IMR-90 (cell line): ENCODE data around the gene ETHE1. TPM values are rescaled to one million over a fixed set of nuclear protein-coding genes. Genes with fewer than 3 reads are reported as not detected.

ENCODE experiments used
- ATAC-seq: fragments of 200-7000 bp; cut with Tn5 transposase; 2 replicates; pipeline ENCODE4 v1.9.1; 2020; ENCODE audit warnings: low read depth, mild to moderate bottlenecking, moderate library complexity
- BruUV-seq: library from RNA; stranded (reverse); fragments of 400-500 nt; replicated peaks from 2 replicates; lab custom pipeline; 2021; lab: Mats Ljungman, UMichigan
- CTCF ChIA-PET: fragments of 300-600 bp; formaldehyde crosslinking; extraction: SDS; loops from one replicate; lab custom pipeline; 2021; ENCODE audit warnings: antibody characterized with exemption; lab: Yijun Ruan, JAX
- POLR2A ChIA-PET: fragments of 300-600 bp; sonication (Branson Sonifier 250); formaldehyde crosslinking; loops from one replicate; lab custom pipeline; 2022; ENCODE audit warnings: antibody characterized with exemption; ENCODE audit not compliant: unreplicated experiment; lab: Charles Lee
- DNase-seq: peaks from one replicate; pipeline ENCODE4 v3.0.0; 2013
- H2AFZ ChIP-seq: replicated peaks from 2 replicates; pipeline ENCODE3; 2013; ENCODE audit warnings: low read length, mild to moderate bottlenecking; ENCODE audit not compliant: poor library complexity
- H2AK5ac ChIP-seq: 2 replicates; pipeline ENCODE4 v1.6.1; 2013; ENCODE audit warnings: low read depth, low read length, inconsistent platforms
- H2AK9ac ChIP-seq: replicated peaks from 2 replicates; pipeline ENCODE3; 2013; ENCODE audit warnings: mild to moderate bottlenecking, low read depth, low read length, moderate library complexity; ENCODE audit not compliant: poor library complexity
- H2BK120ac ChIP-seq: 2 replicates; pipeline ENCODE4 v1.6.1; 2013; ENCODE audit warnings: low read depth, low read length, inconsistent platforms
- H2BK15ac ChIP-seq: 3 replicates; pipeline ENCODE4 v1.6.1; 2013; ENCODE audit warnings: low read depth, low read length, inconsistent platforms
- H2BK20ac ChIP-seq: 2 replicates; pipeline ENCODE4 v1.6.1; 2013; ENCODE audit warnings: low read depth, mild to moderate bottlenecking, inconsistent platforms, low read length, moderate library complexity
- H2BK5ac ChIP-seq: 2 replicates; pipeline ENCODE4 v1.6.1; 2013; ENCODE audit warnings: mild to moderate bottlenecking, low read depth, low read length, inconsistent platforms; ENCODE audit not compliant: poor library complexity, severe bottlenecking
- H3K14ac ChIP-seq: replicated peaks from 2 replicates; pipeline ENCODE4 v1.6.1; 2013; ENCODE audit warnings: low read depth, low read length, inconsistent platforms
- H3K18ac ChIP-seq: 2 replicates; pipeline ENCODE4 v1.6.1; 2013; ENCODE audit warnings: low read depth, low read length, control low read depth
- H3K23ac ChIP-seq: 2 replicates; pipeline ENCODE4 v1.6.1; 2013; ENCODE audit warnings: low read depth, low read length, inconsistent platforms
- H3K27ac ChIP-seq: 2 replicates; pipeline ENCODE4 v1.5.1; 2013; ENCODE audit warnings: mild to moderate bottlenecking, control low read depth, low read length; ENCODE audit not compliant: insufficient read depth
- H3K27me3 ChIP-seq: 2 replicates; pipeline ENCODE4 v1.6.1; 2013; ENCODE audit warnings: low read length; ENCODE audit not compliant: control insufficient read depth, insufficient read depth
- H3K36me3 ChIP-seq: 2 replicates; pipeline ENCODE4 v1.6.1; 2013; ENCODE audit warnings: low read length, mixed read lengths; ENCODE audit not compliant: control insufficient read depth, insufficient read depth
- H3K4ac ChIP-seq: 2 replicates; pipeline ENCODE4 v1.6.1; 2013; ENCODE audit warnings: low read depth, low read length, inconsistent platforms
- H3K4me1 ChIP-seq: 2 replicates; pipeline ENCODE4 v1.6.1; 2013; ENCODE audit warnings: low read length, mixed read lengths; ENCODE audit not compliant: control insufficient read depth, insufficient read depth
- H3K4me2 ChIP-seq: 2 replicates; pipeline ENCODE4 v1.6.1; 2013; ENCODE audit warnings: low read depth, mild to moderate bottlenecking, control low read depth, low read length, moderate library complexity
- H3K4me3 ChIP-seq: 2 replicates; pipeline ENCODE4 v1.5.1; 2013; ENCODE audit warnings: low read depth, mild to moderate bottlenecking, control low read depth, low read length, moderate library complexity; ENCODE audit not compliant: insufficient read depth
- H3K56ac ChIP-seq: 2 replicates; pipeline ENCODE4 v1.6.1; 2013; ENCODE audit warnings: low read length, inconsistent platforms; ENCODE audit not compliant: insufficient read depth; ENCODE audit errors: extremely low read depth
- H3K79me1 ChIP-seq, 2 experiments: 2 replicates each; pipeline ENCODE4 v1.6.1; 2013; ENCODE audit warnings: low read length in 2 of 2, inconsistent platforms in 1 of 2, low read depth in 1 of 2
- H3K9ac ChIP-seq: 2 replicates; pipeline ENCODE4 v1.6.1; 2013; ENCODE audit warnings: low read depth, low read length, control low read depth
- H3K9me1 ChIP-seq: 2 replicates; pipeline ENCODE4 v1.6.1; 2013; ENCODE audit warnings: low read length, inconsistent platforms; ENCODE audit not compliant: insufficient read depth
- H3K9me3 ChIP-seq: 2 replicates; pipeline ENCODE4 v1.6.1; 2013; ENCODE audit warnings: low read length; ENCODE audit not compliant: control insufficient read depth, insufficient read depth
- H4K20me1 ChIP-seq: 2 replicates; pipeline ENCODE4 v1.6.1; 2013; ENCODE audit warnings: low read length, inconsistent platforms; ENCODE audit not compliant: insufficient read depth
- H4K5ac ChIP-seq: 2 replicates; pipeline ENCODE4 v1.6.1; 2013; ENCODE audit warnings: mild to moderate bottlenecking, low read depth, low read length, control low read depth
- H4K8ac ChIP-seq, 2 experiments: 2 replicates each; pipeline ENCODE4 v1.6.1; 2013; ENCODE audit warnings: low read depth in 2 of 2, low read length in 2 of 2, control low read depth in 1 of 2, inconsistent platforms in 1 of 2
- H4K91ac ChIP-seq: 2 replicates; pipeline ENCODE4 v1.6.1; 2013; ENCODE audit warnings: low read depth, low read length, inconsistent platforms; ENCODE audit not compliant: insufficient read depth
- CEBPB ChIP-seq: IDR thresholded peaks from 2 replicates; pipeline ENCODE4 v1.6.1; 2012; ENCODE audit warnings: low read depth, low read length, improper control_type of control experiment
- FOS ChIP-seq: fragments of 150-350 bp; IDR thresholded peaks from 2 replicates; pipeline ENCODE4 v1.6.1; 2016; ENCODE audit warnings: low read depth, low read length
- MAFK ChIP-seq: IDR thresholded peaks from 2 replicates; pipeline ENCODE4 v1.6.1; 2012; ENCODE audit warnings: low read depth, low read length, improper control_type of control experiment
- RFX5 ChIP-seq: IDR thresholded peaks from 2 replicates; pipeline ENCODE4 v1.8.0; 2012; ENCODE audit warnings: low read depth, mild to moderate bottlenecking, low read length, moderate library complexity
- SMC3 ChIP-seq: fragments of 150-350 bp; IDR thresholded peaks from 2 replicates; pipeline ENCODE4 v1.6.1; 2016; ENCODE audit warnings: low read depth, mild to moderate bottlenecking, antibody characterized with exemption, low read length, moderate library complexity
- WGBS, 2 experiments: methylation state at CpG; one replicate each; pipeline versions ENCODE4 v1.1.5 to v1.1.7; 2013; ENCODE audit warnings: missing lambda C conversion rate in 2 of 2; ENCODE audit not compliant: insufficient read length in 1 of 2; ENCODE audit errors: extremely low coverage in 2 of 2; 5-methylcytosine and 5-hydroxymethylcytosine counted together
- dilution Hi-C: fragments of 300-500 bp; cut with HindIII; formaldehyde crosslinking; loops from one replicate; pipeline ENCODE4 v1.14.3; 2018; ENCODE audit warnings: low sequenced_read_pairs; ENCODE audit not compliant: unreplicated experiment
- in situ Hi-C: fragments of 300-500 bp; cut with MboI; formaldehyde crosslinking; loops from 3 replicates; pipeline ENCODE4 v1.14.3; 2019; ENCODE audit warnings: low sequenced_read_pairs, inconsistent platforms, mixed read lengths
- intact Hi-C: fragments of 100-400 bp; cut with micrococcal nuclease; formaldehyde crosslinking; loops from 2 replicates; pipeline ENCODE4 v1.10.0; 2022
- polyA plus RNA-seq, 3 experiments: library from polyadenylated mRNA; depleted of rRNA; stranded (reverse); fragments of >200 nt; gene quantifications; 2 replicates each; pipeline ENCODE4 v1.2.3, GENCODE V29; 2012; ENCODE audit warnings: low replicate concordance in 1 of 3
- total RNA-seq: library from RNA; depleted of rRNA; stranded (reverse); fragments of >200 nt; gene quantifications from 2 replicates; pipeline ENCODE4 v1.2.3, GENCODE V29; 2012

Gene ETHE1
- total and polyA plus RNA-seq, 2 of the 4 experiments (the other 2 are of a cell fraction): 161 to 233 TPM

DNA sequence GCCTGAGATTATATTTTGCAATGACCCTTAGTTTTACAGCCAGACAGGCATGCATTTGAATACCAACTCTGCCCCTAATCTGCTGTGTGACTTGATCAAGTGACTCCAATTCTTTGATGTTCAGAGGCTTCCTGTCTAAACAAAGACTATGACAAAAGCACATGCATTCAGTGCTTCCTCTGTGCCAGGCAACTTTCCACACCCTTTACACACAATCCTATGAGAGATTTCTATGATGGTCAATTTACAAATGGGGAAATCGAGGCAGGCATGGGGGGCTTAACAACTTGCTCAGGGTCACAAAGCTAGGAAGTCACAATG is 57.9 kb downstream of the ETHE1 start:
- TF ChIP-seq FOS: no peak
- TF ChIP-seq CEBPB: peak; percentile 24; the same call in 1 of the 2 replicates
- no peak for TF ChIP-seq SMC3
- no peak for TF ChIP-seq MAFK
- TF ChIP-seq RFX5: no peak
- no CpG with 5 or more reads among the region's 1 CpG for WGBS, 2 experiments
- ChIA-PET POLR2A (no interaction called here), CTCF (interaction anchor here (0.6 kb wide), 1 partner anchor 180 kb away, joined by 4 read pairs; no protein-coding TSS in a partner anchor)
- no peak overlapping the region for H3K27ac ChIP-seq
- in situ Hi-C loops: no loop called here
- H2BK5ac ChIP-seq: no peak overlapping the region
- H2AK5ac ChIP-seq: peak overlapping the region; percentile 73
- H4K91ac ChIP-seq: peak overlapping the region; percentile 29; the same call in 1 of the 2 replicates
- peak overlapping the region; percentile 31 for H2BK20ac ChIP-seq
- H3K23ac ChIP-seq: no peak overlapping the region
- peak overlapping the region; percentile 80; the same call in 1 of the 2 replicates for H3K4ac ChIP-seq
- H3K4me2 ChIP-seq: no peak overlapping the region
- ATAC-seq (no peak), DNase-seq (no peak)
- peak overlapping the region; percentile 94; the same call in 2 of the 3 replicates for H2BK15ac ChIP-seq
- no peaks in the 10 kb centered on the region for H3K9me3 ChIP-seq
- peaks cover 18% of the 10 kb centered on the region for H3K4me1 ChIP-seq
- no peaks in the 10 kb centered on the region for H4K20me1 ChIP-seq
- H3K14ac ChIP-seq: peak overlapping the region; percentile 14; the same call in 1 of the 2 replicates
- H4K8ac ChIP-seq: no peak overlapping the region
- no peaks in the 10 kb centered on the region for H3K27me3 ChIP-seq
- dilution Hi-C loops: no loop called here
- intact Hi-C loops: no loop called here
- H3K9ac ChIP-seq: no peak overlapping the region
- H2BK120ac ChIP-seq: peak overlapping the region; percentile 50; the same call in 1 of the 2 replicates
- H2AK9ac ChIP-seq: no peak overlapping the region
- no peaks in the 10 kb centered on the region for H3K79me1 ChIP-seq
- no peak overlapping the region for H3K4me3 ChIP-seq
- no peaks in the 10 kb centered on the region for H3K36me3 ChIP-seq
- peaks cover 7% of the 10 kb centered on the region for H3K9me1 ChIP-seq
- H3K56ac ChIP-seq: no peak overlapping the region
- peak overlapping the region; percentile 68; the same call in 1 of the 2 replicates for H3K18ac ChIP-seq
- no peak overlapping the region for H4K5ac ChIP-seq
- no peak overlapping the region for H2AFZ ChIP-seq
- no TSS peak for BruUV-seq
